ENCODE results near the gene MTAP. TPM values are rescaled to one million over a fixed set of nuclear protein-coding genes. Genes with fewer than 3 reads are reported as not detected.

MTAP gene
- total RNA-seq, 4 donors from 2014 or later: 3.6 to 65.8 (median 39.4) TPM

DNA sequence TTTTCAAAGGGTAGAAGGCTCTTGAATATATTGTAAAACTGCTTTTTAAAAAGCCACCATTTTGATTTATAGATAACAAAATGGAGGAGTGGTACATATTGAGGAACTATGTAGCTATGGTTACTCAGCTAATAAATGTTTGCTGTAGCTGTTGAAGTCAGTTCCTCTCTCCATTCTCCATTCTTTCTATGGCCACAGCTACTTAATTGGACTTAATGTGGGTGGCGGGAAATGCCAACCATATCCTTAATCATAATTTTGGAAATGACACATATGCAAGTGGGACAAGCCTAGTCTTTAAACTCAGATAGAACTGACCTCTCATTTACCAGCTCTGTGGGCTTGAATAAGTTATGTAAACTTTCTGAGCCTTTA lies 181.1 kb downstream of the MTAP start:
- H3K27ac ChIP-seq: no peak overlapping the region
- no peaks in the 10 kb centered on the region for H3K9me3 ChIP-seq
- intact Hi-C loops (cut with DNase I; ENCODE audit: low total_unique reads): no loop called here
- H3K4me3 ChIP-seq: no peak overlapping the region
- H3K36me3 ChIP-seq: no peaks in the 10 kb centered on the region
- no peaks in the 10 kb centered on the region for H3K4me1 ChIP-seq
- H3K27me3 ChIP-seq: peaks cover 0 to 73% of the 10 kb centered on the region in 2 donors
- TF ChIP-seq POLR2A (IDR thresholded peaks at IDR 0.05): no peak
- TF ChIP-seq, protein P1, sequence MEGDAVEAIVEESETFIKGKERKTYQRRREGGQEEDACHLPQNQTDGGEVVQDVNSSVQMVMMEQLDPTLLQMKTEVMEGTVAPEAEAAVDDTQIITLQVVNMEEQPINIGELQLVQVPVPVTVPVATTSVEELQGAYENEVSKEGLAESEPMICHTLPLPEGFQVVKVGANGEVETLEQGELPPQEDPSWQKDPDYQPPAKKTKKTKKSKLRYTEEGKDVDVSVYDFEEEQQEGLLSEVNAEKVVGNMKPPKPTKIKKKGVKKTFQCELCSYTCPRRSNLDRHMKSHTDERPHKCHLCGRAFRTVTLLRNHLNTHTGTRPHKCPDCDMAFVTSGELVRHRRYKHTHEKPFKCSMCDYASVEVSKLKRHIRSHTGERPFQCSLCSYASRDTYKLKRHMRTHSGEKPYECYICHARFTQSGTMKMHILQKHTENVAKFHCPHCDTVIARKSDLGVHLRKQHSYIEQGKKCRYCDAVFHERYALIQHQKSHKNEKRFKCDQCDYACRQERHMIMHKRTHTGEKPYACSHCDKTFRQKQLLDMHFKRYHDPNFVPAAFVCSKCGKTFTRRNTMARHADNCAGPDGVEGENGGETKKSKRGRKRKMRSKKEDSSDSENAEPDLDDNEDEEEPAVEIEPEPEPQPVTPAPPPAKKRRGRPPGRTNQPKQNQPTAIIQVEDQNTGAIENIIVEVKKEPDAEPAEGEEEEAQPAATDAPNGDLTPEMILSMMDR (IDR thresholded peaks at IDR 0.05): no peak
- DNase-seq: no peak

DNA sequence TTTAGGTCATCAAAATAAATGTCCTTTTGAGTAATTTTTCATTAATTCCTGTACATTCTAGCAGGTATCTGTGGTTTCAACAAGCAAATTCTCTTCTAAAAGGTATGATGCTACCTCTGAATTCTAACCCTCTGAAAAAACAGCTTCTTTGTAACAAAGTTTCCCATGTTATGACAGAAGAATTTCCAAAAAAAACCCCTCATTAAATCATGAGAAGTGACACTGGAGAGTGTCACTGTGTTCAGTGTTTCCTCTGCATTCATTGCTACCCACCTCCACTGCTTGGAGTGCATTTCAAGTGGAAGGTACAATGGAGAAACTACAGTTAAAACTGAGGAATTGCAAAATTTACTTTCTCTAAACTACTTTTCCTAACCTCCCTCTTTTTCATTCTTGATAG lies 181.7 kb downstream of the MTAP start:
- intact Hi-C loops (cut with DNase I; ENCODE audit: low total_unique reads): no loop called here
- no peaks in the 10 kb centered on the region for H3K9me3 ChIP-seq
- peaks cover 0 to 73% of the 10 kb centered on the region in 2 donors for H3K27me3 ChIP-seq
- no peak for DNase-seq
- H3K36me3 ChIP-seq: no peaks in the 10 kb centered on the region
- no peak overlapping the region for H3K27ac ChIP-seq
- H3K4me1 ChIP-seq: no peaks in the 10 kb centered on the region
- no peak for TF ChIP-seq POLR2A (IDR thresholded peaks at IDR 0.05)
- TF ChIP-seq, protein P1 (IDR thresholded peaks at IDR 0.05): no peak
- H3K4me3 ChIP-seq: no peak overlapping the region

DNA sequence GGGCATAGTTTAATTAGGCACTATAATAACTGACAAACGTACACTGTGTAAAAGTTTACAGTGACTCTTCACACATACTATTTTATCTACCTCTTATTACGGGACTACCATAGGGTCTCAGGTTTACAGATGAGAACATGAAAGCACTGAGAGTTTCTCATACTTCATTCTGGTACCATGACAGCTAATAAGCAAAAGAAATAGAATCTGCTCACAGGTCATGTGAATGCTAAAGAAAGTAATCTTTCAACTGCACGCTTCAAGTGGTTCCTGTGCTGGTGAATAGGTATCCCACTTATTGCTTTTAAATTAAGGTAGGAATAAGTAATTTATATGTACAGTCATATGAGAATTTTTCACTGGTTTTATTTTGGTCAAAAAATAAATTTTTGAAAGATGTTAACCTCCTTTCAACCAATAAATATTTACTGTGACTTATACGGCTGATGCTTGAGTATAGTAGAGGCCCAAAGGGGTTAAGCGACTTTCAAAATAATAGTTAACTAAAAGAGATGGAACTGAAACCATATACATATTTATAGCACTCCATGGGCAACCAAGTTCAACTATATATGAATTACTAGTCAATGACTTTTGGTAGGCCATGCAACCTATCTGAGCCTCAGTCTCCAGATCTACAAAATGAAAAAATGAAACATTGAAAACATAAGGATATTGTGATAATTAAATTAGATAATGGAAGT lies 183.7 kb downstream of the MTAP start:
- H3K4me1 ChIP-seq: no peaks in the 10 kb centered on the region
- no peaks in the 10 kb centered on the region for H3K9me3 ChIP-seq
- no peak overlapping the region for H3K27ac ChIP-seq
- no peak overlapping the region for H3K4me3 ChIP-seq
- DNase-seq: no peak
- TF ChIP-seq, protein P1 (IDR thresholded peaks at IDR 0.05): no peak
- TF ChIP-seq POLR2A (IDR thresholded peaks at IDR 0.05): no peak
- peaks cover 0 to 86% of the 10 kb centered on the region in 2 donors for H3K27me3 ChIP-seq
- intact Hi-C loops (cut with DNase I; ENCODE audit: low total_unique reads): no loop called here
- H3K36me3 ChIP-seq: no peaks in the 10 kb centered on the region

Other genes starting within 250 kb of the MTAP start
- under 1 TPM in 1 of 4 donors, not detected in 3; 0.88 TPM for gene CDKN2A, start 191.8 kb downstream of the MTAP start, total RNA-seq
- gene CDKN2B-AS1, start 192.2 kb downstream of the MTAP start, total RNA-seq: 1 to 10 TPM in 1 of 4 donors, under 1 TPM in 2, not detected in 1; 0.29 to 1.8 (median 0.35) TPM
- 10 to 100 TPM in 1 of 4 donors, 1 to 10 TPM in 2, under 1 TPM in 1; 0.83 to 11.8 (median 2.9) TPM for gene CDKN2B, start 206.7 kb downstream of the MTAP start, total RNA-seq